Motor neuron (in vitro differentiated cells): ENCODE data around the gene CCDC17. TPM values are rescaled to one million over a fixed set of nuclear protein-coding genes. Genes with fewer than 3 reads are reported as not detected.

Experiments
- ATAC-seq, 8 experiments: fragments of 200-7000 bp; cut with Tn5 transposase; replicated peaks in 6 of 8; 2 replicates each; pipeline ENCODE4 v1.8.0; 2021; ENCODE audit warnings: mild to moderate bottlenecking in 8 of 8, moderate library complexity in 8 of 8
- H3K27ac ChIP-seq, 2 donors: fragments of 250-450 bp; sonication (Bioruptor Pico); 2 replicates each; pipeline ENCODE4 v1.9.0; 2021; ENCODE audit warnings: antibody characterized with exemption in 2 of 2, mild to moderate bottlenecking in 2 of 2, moderate library complexity in 1 of 2
- H3K4me1 ChIP-seq, 2 donors: fragments of 250-450 bp; sonication (Bioruptor Pico); replicated peaks in 1 of 2; 2 replicates each; pipeline ENCODE4 v1.6.1; 2021; ENCODE audit warnings: antibody characterized with exemption in 2 of 2, mild to moderate bottlenecking in 2 of 2, moderate library complexity in 1 of 2
- H3K4me3 ChIP-seq, 5 donors: fragments of 250-450 bp; sonication (Bioruptor Pico); 2 replicates each; pipeline ENCODE4 v1.9.0; 2021; ENCODE audit warnings: antibody characterized with exemption in 5 of 5, mild to moderate bottlenecking in 5 of 5, moderate library complexity in 4 of 5
- WGBS, 10 experiments: fragments of 450-650 bp; shearing (Covaris generic); methylation state at CpG; one replicate each; pipeline ENCODE4 v1.0.0; 2022; 5-methylcytosine and 5-hydroxymethylcytosine counted together
- in situ Hi-C, 9 experiments: fragments of 400-800 bp; cut with MboI; loops; one replicate each; pipeline ENCODE4 v1.15.0; 2021; ENCODE audit warnings: low sequenced_read_pairs in 9 of 9, low pct_unique_long_range_greater_than_20kb in 2 of 9; ENCODE audit not compliant: unreplicated experiment in 9 of 9
- total RNA-seq, 8 experiments: library from RNA; unstranded; fragments of 300-600 nt; gene quantifications; 2 replicates each; pipeline versions ENCODE4 v1.2.3 to v1.2.4, GENCODE V29; 2022

The CCDC17 gene
- total RNA-seq, 8 experiments from 2014 or later: 0.15 to 4.8 (median 1.2) TPM

- in situ Hi-C loops: no loop called here
- ATAC-seq: no peak
Observed at GRCh38 chr1:45585110-45585426, 38.8 kb downstream of the CCDC17 start.

GRCh38 chr1:45584351-45585109 lies 39.3 kb downstream of the CCDC17 start:
- Histone ChIP-seq H3K4me3 (peak overlapping the region; percentile 75 to 94 (median 89)), H3K27ac (peak overlapping the region; percentile 75 to 78), H3K4me1 (peaks cover 3 to 6% of the 10 kb centered on the region in 2 donors)
- WGBS, 10 experiments: 0 to 7% (median 0%) methylated on average over 3 to 21 of the region's 59 CpGs; no CpG with 5 or more reads in 3 of the 10 experiments
- peak; percentile 27 to 53 (median 45) for ATAC-seq
- in situ Hi-C loops: no loop called here

More at GRCh38 chr1:45585110-45585426, 38.8 kb downstream of the CCDC17 start:
- Histone ChIP-seq H3K27ac (no peak overlapping the region), H3K4me1 (peaks cover 3 to 6% of the 10 kb centered on the region in 2 donors), H3K4me3 (peak overlapping the region; percentile 75 to 94 (median 89))
- WGBS, 10 experiments: 0 to 7% (median 0%) methylated on average over 1 to 5 of the region's 5 CpGs

- peak; percentile 65 to 83 (median 77) for ATAC-seq
- 0 to 1% (median 0%) methylated on average over 1 to 26 of the region's 41 CpGs; no CpG with 5 or more reads in 5 of the 10 experiments for WGBS, 10 experiments
- in situ Hi-C loops: no loop called here
- H3K27ac ChIP-seq: peak within 1 kb of the TSS; percentile 75 to 78
- peak within 1 kb of the TSS; percentile 75 to 94 (median 89) for H3K4me3 ChIP-seq
- H3K4me1 ChIP-seq: peaks cover 3 to 6% of the 10 kb centered on the region in 2 donors
Observed at GRCh38 chr1:45583666-45584350, 40.0 kb downstream of the CCDC17 start, which contains the start of gene NASP. NASP (plus strand) TSS chr1:45584041; CDS start chr1:45584147, 106 bp downstream.

- Histone ChIP-seq H3K27ac (peak overlapping the region; percentile 75 to 78), H3K4me1 (peaks cover 3 to 6% of the 10 kb centered on the region in 2 donors), H3K4me3 (peak overlapping the region; percentile 75 to 94 (median 89))
- ATAC-seq: peak; percentile 78 to 84 (median 80)
- 0 to 20% (median 0%) methylated on average over 1 to 16 of the region's 19 CpGs; no CpG with 5 or more reads in 1 of the 10 experiments for WGBS, 10 experiments
- in situ Hi-C loops: no loop called here
Observed at GRCh38 chr1:45583264-45583665, 40.6 kb downstream of the CCDC17 start.

GRCh38 chr1:45574105-45574626 lies 49.7 kb downstream of the CCDC17 start:
- Histone ChIP-seq H3K4me1 (no peaks in the 10 kb centered on the region), H3K27ac (no peak overlapping the region), H3K4me3 (no peak overlapping the region)
- in situ Hi-C loops: loop anchor here in 1 of 9 experiments (25.0 kb wide), 1 partner anchor 212 kb away; no protein-coding TSS in a partner anchor
- no peak for ATAC-seq
- 83 to 100% (median 93%) methylated on average over 1 to 7 of the region's 7 CpGs; no CpG with 5 or more reads in 1 of the 10 experiments for WGBS, 10 experiments

- Histone ChIP-seq H3K27ac (no peak overlapping the region), H3K4me1 (no peaks in the 10 kb centered on the region), H3K4me3 (no peak overlapping the region)
- ATAC-seq: peak in 5 of 8 experiments; percentile 37 to 55 (median 41)
- WGBS, 10 experiments: 0 to 50% (median 29%) methylated on average over 1 to 3 of the region's 3 CpGs; no CpG with 5 or more reads in 5 of the 10 experiments
- in situ Hi-C loops: loop anchor here in 1 of 9 experiments (25.0 kb wide), 1 partner anchor 211 kb away; no protein-coding TSS in a partner anchor
Observed at GRCh38 chr1:45573231-45573804, 50.5 kb downstream of the CCDC17 start.

GRCh38 chr1:45570631-45571030 lies 53.2 kb downstream of the CCDC17 start:
- 44 to 100% (median 89%) methylated on average over 1 to 4 of the region's 4 CpGs; no CpG with 5 or more reads in 1 of the 10 experiments for WGBS, 10 experiments
- Histone ChIP-seq H3K4me1 (no peaks in the 10 kb centered on the region), H3K4me3 (no peak overlapping the region), H3K27ac (no peak overlapping the region)
- in situ Hi-C loops: loop anchor here in 1 of 9 experiments (25.0 kb wide), 1 partner anchor 208 kb away; no protein-coding TSS in a partner anchor
- no peak for ATAC-seq

Other genes with a start within 250 kb of the CCDC17 start
- 10 to 100 TPM in 1 of 8 experiments, 1 to 10 TPM in 7; 1.1 to 17.3 (median 2.0) TPM for gene TESK2, start 132.9 kb downstream of the CCDC17 start, total RNA-seq
- gene CCDC163, start 124.0 kb downstream of the CCDC17 start, total RNA-seq: 1 to 10 TPM in 7 of 8 experiments, under 1 TPM in 1; 0.76 to 5.5 (median 2.6) TPM
- gene MMACHC, start 123.8 kb downstream of the CCDC17 start, total RNA-seq: 10 to 100 TPM in 2 of 8 experiments, 1 to 10 TPM in 6; 3.7 to 12.7 (median 5.3) TPM
- 1,000 to 10,000 TPM in 1 of 8 experiments, 100 to 1,000 TPM in 7; 245 to 1,200 (median 476) TPM for gene PRDX1, start 102.2 kb downstream of the CCDC17 start, total RNA-seq
- 100 to 1,000 TPM in 7 of 8 experiments, 10 to 100 TPM in 1; 88.1 to 272 (median 151) TPM for gene AKR1A1, start 73.2 kb downstream of the CCDC17 start, total RNA-seq
- gene NASP, start 40.0 kb downstream of the CCDC17 start, total RNA-seq: 100 to 1,000 TPM in 5 of 8 experiments, 10 to 100 TPM in 3; 34.6 to 392 (median 116) TPM
- 100 to 1,000 TPM in 2 of 8 experiments, 10 to 100 TPM in 6; 63.0 to 112 (median 84.4) TPM for gene GPBP1L1, start 62.5 kb upstream of the CCDC17 start, total RNA-seq
- 10 to 100 TPM; 25.2 to 49.4 (median 41.1) TPM for gene TMEM69, start 64.1 kb upstream of the CCDC17 start, total RNA-seq
- gene IPP, start 126.6 kb upstream of the CCDC17 start, total RNA-seq: 10 to 100 TPM in 7 of 8 experiments, 1 to 10 TPM in 1; 7.9 to 16.3 (median 14.2) TPM
- 10 to 100 TPM; 17.8 to 50.0 (median 31.7) TPM for gene MAST2, start 179.6 kb upstream of the CCDC17 start, total RNA-seq